Measurements from ENCODE around the gene ST6GALNAC3.

The ST6GALNAC3 gene

DNA sequence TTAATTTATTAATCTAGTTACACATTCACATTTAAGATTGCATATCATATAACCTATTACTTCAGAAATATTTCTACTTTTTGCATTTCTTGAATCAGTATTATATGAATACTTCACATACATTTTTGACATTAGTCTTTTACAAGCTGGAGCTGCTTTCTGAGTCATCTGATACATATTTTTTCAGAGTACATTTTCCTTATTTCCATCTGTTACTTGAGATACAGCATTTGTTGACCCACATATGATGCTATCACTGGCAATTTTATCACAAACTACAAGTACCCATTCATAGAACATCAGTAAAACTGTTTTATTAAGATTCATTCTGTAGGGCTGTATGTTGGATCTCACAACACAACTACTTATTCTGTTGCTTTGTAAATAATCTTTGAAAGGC is 425.6 kb downstream of the ST6GALNAC3 start:
- TF ChIP-seq, protein P1, sequence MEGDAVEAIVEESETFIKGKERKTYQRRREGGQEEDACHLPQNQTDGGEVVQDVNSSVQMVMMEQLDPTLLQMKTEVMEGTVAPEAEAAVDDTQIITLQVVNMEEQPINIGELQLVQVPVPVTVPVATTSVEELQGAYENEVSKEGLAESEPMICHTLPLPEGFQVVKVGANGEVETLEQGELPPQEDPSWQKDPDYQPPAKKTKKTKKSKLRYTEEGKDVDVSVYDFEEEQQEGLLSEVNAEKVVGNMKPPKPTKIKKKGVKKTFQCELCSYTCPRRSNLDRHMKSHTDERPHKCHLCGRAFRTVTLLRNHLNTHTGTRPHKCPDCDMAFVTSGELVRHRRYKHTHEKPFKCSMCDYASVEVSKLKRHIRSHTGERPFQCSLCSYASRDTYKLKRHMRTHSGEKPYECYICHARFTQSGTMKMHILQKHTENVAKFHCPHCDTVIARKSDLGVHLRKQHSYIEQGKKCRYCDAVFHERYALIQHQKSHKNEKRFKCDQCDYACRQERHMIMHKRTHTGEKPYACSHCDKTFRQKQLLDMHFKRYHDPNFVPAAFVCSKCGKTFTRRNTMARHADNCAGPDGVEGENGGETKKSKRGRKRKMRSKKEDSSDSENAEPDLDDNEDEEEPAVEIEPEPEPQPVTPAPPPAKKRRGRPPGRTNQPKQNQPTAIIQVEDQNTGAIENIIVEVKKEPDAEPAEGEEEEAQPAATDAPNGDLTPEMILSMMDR (IDR thresholded peaks at IDR 0.05; ENCODE audit: low read depth, low read length): no peak
- no peak for TF ChIP-seq EZH2phosphoT487 (IDR thresholded peaks at IDR 0.05; ENCODE audit: low read depth)
- Histone ChIP-seq H3K9ac (ENCODE audit: low read length) (no peak overlapping the region), H3K36me3 (replicated peaks; ENCODE audit: low read depth, low read length) (no peaks in the 10 kb centered on the region), H3K27ac (ENCODE audit: low read length) (no peak overlapping the region), H3K4me3 (ENCODE audit: low read length) (no peak overlapping the region), H3K27me3 (ENCODE audit: low read depth, low read length) (no peaks in the 10 kb centered on the region), H3K4me2 (ENCODE audit: low read length) (no peak overlapping the region), H4K20me1 (ENCODE audit: insufficient read depth, low read length) (no peaks in the 10 kb centered on the region), H3K79me2 (ENCODE audit: low read length) (no peaks in the 10 kb centered on the region), H2AFZ (ENCODE audit: low read depth, low read length) (no peak overlapping the region), H3K9me3 (ENCODE audit: insufficient read depth, low read length) (no peaks in the 10 kb centered on the region), H3K4me1 (ENCODE audit: low read length) (peaks cover 6% of the 10 kb centered on the region)

DNA sequence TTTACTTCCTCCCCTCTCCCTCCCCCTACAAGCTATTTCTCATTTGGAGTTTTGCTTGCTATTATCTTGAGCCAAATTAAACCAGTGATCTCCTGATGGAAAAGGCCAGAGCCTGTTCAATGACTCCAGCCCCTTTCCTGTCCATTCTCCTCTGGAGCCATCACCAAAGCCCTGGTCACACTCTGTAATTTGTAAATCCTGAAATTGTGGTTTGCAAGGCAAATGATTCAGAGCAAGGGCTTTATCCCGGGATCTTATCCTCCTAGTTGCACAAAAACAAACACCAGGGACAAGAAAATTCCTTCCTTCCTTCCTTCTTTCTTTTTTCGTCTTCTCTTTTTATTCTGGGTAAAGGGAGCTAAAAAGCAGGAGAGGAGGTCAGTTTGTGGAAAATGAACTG is 426.6 kb downstream of the ST6GALNAC3 start:
- H3K4me2 ChIP-seq (ENCODE audit: low read length): no peak overlapping the region
- H3K9ac ChIP-seq (ENCODE audit: low read length): no peak overlapping the region
- H3K27ac ChIP-seq (ENCODE audit: low read length): no peak overlapping the region
- no peak overlapping the region for H3K4me3 ChIP-seq (ENCODE audit: low read length)
- no peak for TF ChIP-seq EZH2phosphoT487 (IDR thresholded peaks at IDR 0.05; ENCODE audit: low read depth)
- TF ChIP-seq, protein P1 (IDR thresholded peaks at IDR 0.05; ENCODE audit: low read depth, low read length): no peak
- H3K27me3 ChIP-seq (ENCODE audit: low read depth, low read length): no peaks in the 10 kb centered on the region
- no peaks in the 10 kb centered on the region for H4K20me1 ChIP-seq (ENCODE audit: insufficient read depth, low read length)
- H3K9me3 ChIP-seq (ENCODE audit: insufficient read depth, low read length): no peaks in the 10 kb centered on the region
- 0 out of 2 replicates have a peak, but pooled peaks cover 4% of the 10 kb centered on the region for H3K4me1 ChIP-seq (ENCODE audit: low read length)
- peak overlapping the region; percentile 11; the same call in 1 of the 2 replicates for H2AFZ ChIP-seq (ENCODE audit: low read depth, low read length)
- no peaks in the 10 kb centered on the region for H3K79me2 ChIP-seq (ENCODE audit: low read length)
- H3K36me3 ChIP-seq (replicated peaks; ENCODE audit: low read depth, low read length): no peaks in the 10 kb centered on the region

DNA sequence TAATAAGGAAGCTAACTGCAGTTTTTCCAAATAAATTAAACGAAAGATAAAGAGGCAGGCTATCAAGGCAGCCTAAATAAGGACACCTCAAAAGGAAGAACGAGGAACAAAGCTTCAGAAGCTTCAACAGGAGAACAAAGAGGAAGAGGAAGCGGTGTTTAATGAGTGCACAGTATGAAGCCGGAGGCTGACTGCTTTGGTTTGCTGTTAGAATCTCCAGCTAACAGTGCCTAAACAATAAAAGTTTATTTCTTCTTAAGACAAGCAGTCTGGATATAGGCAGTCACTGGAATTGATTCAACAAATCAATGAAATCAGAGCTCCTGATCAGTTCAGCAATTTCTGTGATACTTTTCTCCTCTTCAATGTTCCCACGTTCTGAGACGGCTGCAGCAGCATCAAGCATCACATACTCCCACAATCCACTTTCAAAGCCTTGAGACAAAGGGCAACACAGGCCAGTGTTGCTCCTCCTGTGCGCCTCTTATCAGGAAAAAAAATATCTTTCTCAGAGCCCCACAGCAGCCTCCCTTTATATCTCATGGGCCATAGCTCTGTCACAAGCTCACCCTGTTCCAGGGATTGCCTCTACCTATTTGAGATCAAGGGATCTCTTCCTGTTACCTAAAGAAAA is 427.2 kb downstream of the ST6GALNAC3 start:
- no peaks in the 10 kb centered on the region for H4K20me1 ChIP-seq (ENCODE audit: insufficient read depth, low read length)
- TF ChIP-seq, protein P1 (IDR thresholded peaks at IDR 0.05; ENCODE audit: low read depth, low read length): no peak
- TF ChIP-seq EZH2phosphoT487 (IDR thresholded peaks at IDR 0.05; ENCODE audit: low read depth): no peak
- no peaks in the 10 kb centered on the region for H3K27me3 ChIP-seq (ENCODE audit: low read depth, low read length)
- H3K79me2 ChIP-seq (ENCODE audit: low read length): no peaks in the 10 kb centered on the region
- H3K27ac ChIP-seq (ENCODE audit: low read length): no peak overlapping the region
- H3K36me3 ChIP-seq (replicated peaks; ENCODE audit: low read depth, low read length): no peaks in the 10 kb centered on the region
- no peaks in the 10 kb centered on the region for H3K9me3 ChIP-seq (ENCODE audit: insufficient read depth, low read length)
- H3K4me1 ChIP-seq (ENCODE audit: low read length): 0 out of 2 replicates have a peak, but pooled peaks cover 4% of the 10 kb centered on the region
- H2AFZ ChIP-seq (ENCODE audit: low read depth, low read length): peak overlapping the region; percentile 11; the same call in 1 of the 2 replicates
- H3K4me3 ChIP-seq (ENCODE audit: low read length): no peak overlapping the region
- no peak overlapping the region for H3K9ac ChIP-seq (ENCODE audit: low read length)
- H3K4me2 ChIP-seq (ENCODE audit: low read length): no peak overlapping the region

DNA sequence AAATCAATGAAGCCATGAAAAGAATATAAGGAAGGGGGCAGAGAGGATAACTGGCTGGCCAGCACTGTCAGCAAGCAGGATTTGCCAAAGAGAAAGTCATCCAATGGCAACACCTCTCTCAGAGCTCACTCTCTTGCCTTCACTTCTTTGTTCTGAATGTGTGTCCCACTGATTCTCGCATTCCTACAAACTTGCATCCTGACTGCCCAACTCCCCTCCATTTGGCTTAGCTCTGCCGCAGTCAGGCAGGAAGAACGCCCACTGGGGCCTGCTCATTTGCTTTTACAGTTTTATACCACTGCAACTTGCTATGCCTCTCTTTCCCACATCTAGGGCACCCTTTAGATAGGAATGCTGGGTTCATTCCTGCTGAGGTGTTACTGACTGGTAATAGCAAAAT is 428.6 kb downstream of the ST6GALNAC3 start:
- no peak overlapping the region for H3K9ac ChIP-seq (ENCODE audit: low read length)
- no peak for TF ChIP-seq EZH2phosphoT487 (IDR thresholded peaks at IDR 0.05; ENCODE audit: low read depth)
- TF ChIP-seq, protein P1 (IDR thresholded peaks at IDR 0.05; ENCODE audit: low read depth, low read length): no peak
- H3K4me2 ChIP-seq (ENCODE audit: low read length): no peak overlapping the region
- 0 out of 2 replicates have a peak, but pooled peaks cover 4% of the 10 kb centered on the region for H3K4me1 ChIP-seq (ENCODE audit: low read length)
- H3K9me3 ChIP-seq (ENCODE audit: insufficient read depth, low read length): no peaks in the 10 kb centered on the region
- H3K27me3 ChIP-seq (ENCODE audit: low read depth, low read length): no peaks in the 10 kb centered on the region
- no peak overlapping the region for H3K4me3 ChIP-seq (ENCODE audit: low read length)
- H4K20me1 ChIP-seq (ENCODE audit: insufficient read depth, low read length): no peaks in the 10 kb centered on the region
- H2AFZ ChIP-seq (ENCODE audit: low read depth, low read length): no peak overlapping the region
- H3K79me2 ChIP-seq (ENCODE audit: low read length): no peaks in the 10 kb centered on the region
- H3K27ac ChIP-seq (ENCODE audit: low read length): no peak overlapping the region
- H3K36me3 ChIP-seq (replicated peaks; ENCODE audit: low read depth, low read length): no peaks in the 10 kb centered on the region
